HG03558 (cell line): ENCODE results near the gene OBSCN.

Experiments used
- ATAC-seq: cut with Tn5 transposase; IDR thresholded peaks from one replicate; pipeline ENCODE4 v1.9.1; 2021; ENCODE audit warnings: moderate number of reproducible peaks; ENCODE audit not compliant: unreplicated experiment; ENCODE audit errors: extremely low read depth

Gene OBSCN

DNA sequence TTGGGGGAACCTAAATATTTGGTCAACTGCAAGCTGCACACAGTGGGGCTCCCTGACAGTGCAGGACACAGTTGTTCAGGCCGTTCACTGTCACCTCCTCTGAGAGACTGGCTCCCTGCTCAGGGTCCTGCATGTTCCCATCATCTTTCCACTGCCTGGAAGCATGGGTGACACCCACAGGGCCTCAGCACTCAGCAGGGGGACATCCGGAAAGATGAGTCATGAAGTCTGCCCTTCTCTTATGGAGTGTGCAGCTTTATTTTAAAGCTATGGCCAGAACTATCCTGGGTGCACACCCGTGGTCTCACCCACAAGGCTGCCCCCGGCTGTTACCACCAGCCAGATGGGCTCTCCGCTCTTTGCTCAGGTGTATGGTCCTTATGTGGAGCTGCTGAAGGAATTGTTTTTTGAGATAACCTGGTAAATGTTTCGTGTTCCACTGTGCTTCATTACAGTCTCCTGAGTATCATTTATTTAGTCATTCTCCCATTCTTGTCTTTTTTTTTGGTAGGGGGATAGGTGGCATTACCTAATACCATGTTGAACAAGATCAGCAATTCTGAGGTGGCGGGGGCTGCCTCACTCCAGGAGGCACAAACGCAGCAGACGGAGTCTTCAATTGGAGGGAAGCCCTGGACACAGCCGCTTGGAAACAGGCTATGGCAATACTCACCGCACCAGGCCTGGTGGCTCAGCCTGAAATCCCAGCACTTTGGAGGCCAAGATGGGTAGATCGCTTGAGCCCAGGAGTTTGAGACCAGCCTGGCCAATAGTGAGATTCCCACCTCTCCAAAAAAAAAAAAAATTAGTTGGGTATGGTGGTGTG lies 184.5 kb downstream of the OBSCN start:
- ATAC-seq = no peak

DNA sequence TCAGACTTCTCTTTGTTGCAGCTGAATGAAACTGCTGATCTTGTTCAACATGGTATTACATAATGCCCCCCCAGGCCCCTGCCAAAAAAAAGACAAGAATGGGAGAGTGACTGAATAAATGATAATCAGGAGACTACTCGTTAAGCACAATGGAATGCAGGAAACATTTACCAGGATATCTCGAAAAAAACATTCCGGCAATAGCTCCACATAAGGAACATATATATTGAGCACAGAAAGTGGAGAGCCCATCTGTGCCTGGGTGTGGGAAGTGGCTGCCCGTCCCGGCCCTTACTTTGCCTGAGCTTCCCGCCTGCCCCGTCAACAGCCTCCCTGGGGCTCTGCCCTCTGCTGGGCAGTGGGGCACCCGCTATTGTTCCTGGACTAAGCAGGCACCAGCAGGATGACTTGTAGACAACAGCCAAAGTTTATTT lies 185.4 kb downstream of the OBSCN start:
- no peak for ATAC-seq

DNA sequence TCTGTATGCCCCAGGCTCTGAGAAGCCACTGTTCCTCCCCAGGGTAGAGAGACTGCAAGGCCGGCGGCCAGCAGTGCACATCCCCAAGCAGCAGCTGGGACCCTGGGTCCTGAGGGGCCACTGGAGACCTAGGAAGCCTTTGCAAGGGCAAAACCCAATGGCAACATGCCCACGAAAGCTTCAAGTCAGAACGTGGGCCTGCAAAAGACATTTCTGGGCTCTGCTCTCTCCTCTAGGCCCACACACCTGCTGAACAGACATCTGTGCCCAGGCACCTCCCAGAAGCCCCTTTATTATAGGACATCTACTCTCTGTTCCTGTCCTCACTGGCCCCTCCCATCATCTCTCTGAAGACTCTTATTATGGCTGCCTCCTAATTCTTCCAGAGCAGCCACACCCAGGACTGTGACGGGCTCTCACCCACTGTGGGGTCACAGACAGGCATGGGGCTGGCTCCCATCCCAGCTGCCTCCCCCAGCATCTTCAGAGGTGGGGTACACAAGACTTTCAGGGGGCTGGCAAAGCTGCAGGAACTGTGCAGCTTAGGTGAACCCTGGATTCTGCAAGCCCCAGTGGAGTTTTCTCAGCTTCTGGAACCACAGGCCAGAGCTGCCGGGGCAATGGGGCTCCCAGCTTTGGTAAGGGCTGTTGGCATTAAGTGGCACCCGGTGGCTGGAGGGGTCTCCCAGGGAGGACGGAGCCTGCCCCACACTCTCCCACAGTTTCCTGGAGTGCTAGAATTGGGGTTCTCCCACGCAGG lies 186.1 kb downstream of the OBSCN start:
- no peak for ATAC-seq

DNA sequence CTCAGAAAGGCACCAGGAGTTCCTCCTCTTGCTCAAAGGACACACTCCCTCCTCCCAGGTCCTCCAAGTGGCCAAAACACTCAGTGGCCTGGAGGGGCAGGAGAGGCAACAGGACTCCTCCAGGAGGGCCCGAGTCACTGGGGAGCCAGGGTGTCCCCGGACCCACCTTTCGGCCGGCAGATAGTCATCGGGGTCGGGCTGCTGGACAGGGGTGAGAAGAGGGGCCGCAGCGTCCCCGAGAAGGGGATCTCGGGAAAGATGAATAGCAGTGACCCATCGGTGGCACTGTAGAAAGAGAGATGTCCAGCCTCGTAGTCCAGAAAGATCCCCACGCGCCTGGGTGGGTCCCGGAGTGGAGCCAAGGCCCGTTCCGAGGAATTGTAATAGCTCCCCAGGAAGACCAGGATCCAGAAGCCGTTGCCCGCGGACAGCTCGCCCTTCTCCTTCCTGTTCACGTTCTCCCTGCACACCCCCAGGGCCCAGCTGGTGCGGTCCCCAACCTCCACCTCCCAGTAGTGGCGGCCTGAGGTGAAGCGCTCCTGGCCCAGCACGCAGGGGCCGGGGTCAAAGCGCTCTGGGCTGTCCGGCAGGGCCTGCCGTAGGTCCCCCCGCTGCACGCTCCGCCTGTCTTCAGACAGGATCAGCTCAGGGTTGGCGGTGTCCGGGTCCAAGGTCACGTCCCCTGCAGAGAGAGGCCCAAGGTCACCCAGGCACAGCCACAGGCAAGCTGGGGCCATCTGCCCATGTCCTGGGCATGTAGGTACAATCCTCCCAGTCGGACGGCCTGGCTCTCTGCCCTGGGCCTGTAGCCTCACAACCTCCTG lies 186.9 kb downstream of the OBSCN start:
- ATAC-seq = no peak

DNA sequence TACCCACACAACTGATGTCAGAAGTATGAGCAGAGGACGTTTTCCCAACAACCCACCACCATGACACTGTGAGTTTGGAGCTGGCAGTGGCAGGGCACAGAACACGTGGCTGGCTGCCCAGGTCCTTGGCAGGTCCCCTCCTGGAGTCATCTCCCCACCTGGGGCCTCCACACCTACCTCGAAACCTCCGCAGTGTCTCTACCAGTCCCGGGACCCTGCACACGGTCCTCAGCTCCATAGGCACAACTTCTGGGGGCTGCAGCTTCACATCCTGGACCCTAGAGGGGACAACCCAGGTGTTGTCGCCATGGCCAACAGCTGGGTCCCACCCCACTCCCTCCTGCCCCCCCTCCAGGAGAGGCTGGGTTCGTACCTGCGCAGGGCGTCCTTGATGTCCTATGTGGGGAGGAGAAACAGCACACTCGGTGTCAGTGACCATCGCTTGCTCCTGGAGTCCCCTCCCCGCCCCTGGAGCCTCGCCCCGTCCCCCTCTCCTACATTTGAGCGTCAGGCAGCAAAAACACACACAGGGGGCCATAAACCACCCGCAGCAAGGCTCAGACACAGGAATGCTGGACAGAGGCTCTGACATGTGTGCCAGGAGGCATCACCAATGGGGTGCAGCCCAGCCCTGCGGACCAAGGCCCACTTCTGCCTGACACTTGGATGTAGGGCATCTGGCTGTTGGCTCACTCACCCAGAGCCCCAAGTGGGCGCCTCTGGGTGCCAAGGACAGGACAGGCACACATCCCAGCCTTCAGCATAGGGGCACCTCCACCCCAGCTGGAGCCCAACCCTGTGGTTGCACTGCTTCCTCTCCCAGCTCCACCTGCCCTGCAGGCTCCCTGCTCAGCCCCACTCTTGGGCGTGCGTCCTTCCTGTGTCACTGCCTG lies 189.2 kb downstream of the OBSCN start:
- no peak for ATAC-seq

DNA sequence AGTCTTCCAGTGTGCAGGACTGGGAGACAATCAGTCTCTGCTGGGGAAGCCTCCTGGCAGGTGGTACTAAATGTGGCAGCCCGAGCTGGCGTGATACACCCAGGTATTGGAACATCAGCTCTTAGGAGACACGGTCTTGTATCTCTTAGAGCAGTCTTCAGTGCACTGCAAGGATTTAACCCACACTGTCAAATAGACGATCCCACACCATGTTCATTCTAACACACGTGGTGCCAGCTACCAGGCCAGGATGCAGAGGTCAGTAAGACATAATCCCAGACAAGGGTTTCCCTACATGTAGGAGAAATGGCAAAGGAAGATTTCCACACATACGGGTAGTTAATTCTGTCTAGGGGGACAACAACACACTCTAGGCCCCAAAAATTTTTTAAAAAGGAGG lies 190.1 kb downstream of the OBSCN start:
- no peak for ATAC-seq

DNA sequence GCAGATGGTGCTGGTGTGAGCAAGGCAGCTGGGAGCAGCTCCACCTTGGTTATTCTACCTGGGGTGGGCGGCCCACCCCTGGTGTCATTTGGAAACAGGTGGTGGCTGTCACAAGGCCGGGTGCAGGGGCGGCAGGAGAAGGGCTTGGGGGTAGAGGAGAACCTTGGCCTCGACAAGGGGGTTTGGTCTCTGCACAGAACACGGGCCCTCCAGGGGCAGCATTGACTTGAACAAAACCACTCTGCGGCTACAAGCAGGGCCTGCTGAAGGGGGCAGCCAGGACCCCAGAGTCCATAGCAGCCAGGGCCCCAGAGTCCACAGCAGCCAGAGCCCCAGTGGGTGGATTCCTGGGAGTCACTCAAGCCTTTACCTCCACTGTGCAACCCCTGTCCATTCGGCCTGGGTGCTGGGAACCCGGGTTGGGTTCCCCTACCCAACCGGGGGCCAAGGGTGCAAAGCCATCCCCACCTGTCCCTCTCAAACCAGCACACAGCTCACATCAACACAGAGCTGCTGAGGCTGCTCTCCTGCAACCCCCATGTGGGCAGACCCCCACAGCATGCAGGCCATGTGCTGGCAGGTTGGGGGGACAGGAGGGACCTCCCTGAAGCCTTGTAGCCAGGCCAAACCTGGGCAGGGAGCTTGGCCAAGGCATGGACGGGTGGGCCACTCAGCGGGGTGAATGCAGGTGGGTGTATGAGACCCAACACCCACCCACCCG lies 191.1 kb downstream of the OBSCN start:
- ATAC-seq = no peak

DNA sequence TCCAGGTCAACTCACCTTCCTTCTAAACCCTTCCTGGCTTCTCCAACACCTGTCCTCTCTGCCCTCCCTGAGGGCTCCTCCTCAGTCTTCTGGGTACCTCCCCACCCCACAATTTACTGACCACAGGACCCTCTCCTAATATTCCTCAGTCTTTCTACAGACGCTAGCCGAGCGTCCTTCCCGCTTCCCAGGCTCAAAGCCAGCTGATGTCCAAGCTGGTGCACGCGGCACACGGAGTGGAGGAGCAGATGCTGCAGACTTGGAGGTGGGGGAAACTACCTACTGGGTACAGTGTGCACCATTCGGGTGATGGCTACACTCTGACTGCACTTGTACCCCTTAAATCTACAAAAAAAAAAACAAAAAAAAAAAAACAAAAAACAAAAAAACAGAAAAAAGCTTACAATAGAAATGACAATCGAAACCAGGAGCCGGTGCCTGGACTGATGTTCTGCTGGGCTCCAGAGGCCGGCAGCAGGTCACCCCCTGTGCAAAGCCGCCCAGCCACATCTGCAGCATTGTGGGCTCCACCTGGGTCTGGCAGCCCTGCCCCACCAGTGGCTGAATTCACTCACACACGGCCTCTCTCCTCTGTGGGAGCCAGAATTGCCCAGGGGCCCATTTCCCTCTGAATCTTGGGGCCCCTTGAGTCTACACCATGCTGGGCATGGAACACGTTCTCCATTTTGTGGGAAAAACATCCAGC lies 191.8 kb downstream of the OBSCN start:
- ATAC-seq = no peak

DNA sequence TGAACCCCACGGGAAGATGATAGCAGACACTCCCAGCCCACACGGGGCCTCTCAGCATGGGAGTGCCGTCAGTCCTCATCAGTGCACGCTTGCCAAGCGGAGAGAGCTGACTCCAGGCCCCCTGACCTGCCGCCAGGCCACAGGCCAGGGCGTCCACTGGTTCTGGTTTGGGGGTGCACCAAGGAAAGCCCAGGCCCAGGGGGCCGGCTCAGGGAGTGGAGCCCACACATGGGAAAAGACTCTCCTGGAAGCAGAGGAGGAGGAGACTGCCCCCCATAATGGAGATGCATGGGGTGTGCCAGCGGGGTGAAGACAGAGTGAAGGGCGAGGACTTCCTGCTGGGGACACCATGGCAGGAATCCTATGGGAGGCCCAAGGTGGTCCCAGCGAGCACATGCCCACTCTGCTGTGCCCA lies 192.4 kb downstream of the OBSCN start:
- ATAC-seq = no peak

DNA sequence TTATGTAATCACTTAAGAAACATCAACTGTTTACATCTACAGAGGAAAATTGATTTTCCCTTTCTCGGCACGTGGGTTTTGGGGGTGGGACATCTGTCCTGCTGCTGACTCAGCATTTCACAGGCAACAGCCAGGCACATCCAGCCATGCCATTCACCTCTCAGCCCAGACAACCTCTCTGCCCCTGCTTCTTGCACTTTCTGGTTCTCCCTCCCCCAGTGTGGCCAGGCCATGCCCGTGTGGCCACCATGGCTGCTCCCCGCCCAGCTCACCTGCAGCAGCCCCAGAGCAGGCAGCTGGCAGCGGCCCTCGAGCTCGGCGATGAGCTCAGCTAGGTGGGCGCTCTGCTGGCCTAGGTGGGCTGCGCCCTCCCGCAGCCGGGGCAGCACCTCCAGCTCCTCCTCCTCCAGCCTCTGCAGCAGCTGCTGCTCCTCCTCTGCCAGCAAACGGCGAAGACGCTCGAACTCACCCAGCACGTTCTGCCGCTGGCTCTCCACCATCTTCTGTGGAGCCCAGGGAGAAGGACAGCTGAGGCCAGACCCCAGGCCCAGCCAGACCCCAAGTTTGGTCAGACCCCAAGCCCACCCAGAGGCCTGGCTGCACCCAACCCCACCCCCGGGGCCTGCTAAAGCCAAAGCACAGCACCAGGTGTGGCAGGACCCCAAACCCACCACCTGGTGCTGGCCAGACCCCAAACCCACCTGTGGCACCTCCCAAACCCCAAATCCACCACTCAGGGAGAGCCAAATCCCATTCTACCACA lies 193.0 kb downstream of the OBSCN start:
- ATAC-seq = no peak

DNA sequence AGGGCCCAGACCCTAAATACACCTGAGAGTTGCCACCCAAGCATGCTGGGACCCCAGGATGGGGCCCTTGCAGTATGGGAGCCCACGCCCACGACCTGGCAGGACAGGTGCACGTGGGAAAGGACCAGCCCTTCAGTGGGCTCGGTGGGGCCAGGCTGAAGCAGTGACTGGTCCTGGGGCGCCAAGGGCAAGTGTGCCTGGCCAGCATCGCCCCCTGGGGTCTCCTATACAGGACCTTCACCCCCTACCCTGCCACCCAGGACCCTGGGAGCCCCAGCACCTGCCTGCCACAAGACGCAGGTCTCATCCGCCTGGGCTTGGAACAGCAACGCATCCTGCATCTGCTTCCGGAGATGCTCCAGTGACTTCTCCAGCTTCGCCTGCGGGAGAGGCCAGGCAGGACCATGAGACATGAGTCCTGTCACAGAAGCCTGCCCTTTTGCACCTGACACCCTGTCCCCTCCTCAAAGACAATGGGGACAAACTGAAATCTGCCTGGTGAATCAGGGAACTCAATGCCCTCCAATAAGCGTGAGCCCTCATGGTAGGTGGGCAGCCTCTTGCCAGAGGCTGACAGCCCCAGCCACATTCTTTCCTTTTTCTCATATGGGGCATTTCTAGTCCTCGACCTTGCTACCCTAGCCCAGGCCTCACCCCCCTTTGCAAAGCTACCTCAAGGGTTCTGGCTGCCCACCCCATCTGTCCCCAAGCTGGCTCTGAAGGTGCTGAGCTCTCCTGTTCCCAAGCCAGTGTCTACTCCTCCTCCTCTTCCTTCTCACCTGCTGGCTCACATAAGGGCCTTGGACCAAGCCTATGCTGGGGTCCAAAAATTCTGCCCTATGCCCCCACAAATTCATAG lies 194.2 kb downstream of the OBSCN start:
- no peak for ATAC-seq

DNA sequence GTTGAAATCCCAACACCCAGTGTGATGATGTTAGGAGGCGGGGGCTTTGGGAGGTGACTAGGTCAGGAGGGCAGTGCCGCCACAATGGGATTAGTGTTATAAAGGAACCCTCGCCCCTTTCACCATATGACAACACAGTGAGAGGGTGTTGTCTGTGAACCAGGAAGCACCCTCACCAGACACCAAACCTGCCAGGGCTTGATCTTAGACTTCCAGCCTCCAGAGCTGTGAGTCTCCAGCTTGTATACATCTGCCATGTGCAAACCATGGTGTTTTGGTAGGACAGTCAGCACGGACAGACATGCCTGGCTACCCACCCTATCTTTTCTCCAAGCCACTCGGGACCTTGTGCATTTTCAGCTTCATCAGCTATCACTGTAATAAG lies 194.8 kb downstream of the OBSCN start:
- ATAC-seq = no peak

DNA sequence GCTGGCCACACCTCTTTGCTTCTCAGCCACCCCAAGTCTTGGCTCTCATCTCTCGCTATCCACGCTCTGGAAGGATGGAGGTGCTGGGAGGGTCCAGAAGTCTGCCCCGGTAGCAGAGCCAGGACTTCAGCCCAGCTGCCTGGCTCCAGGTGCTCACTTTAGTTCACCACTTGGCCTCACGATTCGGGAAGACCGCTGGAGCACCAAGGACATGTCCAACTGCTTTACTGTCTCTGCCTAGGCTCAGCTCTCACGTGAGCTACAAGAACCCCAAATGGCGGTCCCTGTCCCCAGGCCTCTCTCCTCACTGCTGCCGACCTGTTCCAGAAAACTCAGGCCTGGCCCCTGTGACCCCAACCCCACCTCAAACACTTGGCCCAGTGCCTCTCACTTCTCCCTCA lies 195.4 kb downstream of the OBSCN start:
- ATAC-seq = no peak

DNA sequence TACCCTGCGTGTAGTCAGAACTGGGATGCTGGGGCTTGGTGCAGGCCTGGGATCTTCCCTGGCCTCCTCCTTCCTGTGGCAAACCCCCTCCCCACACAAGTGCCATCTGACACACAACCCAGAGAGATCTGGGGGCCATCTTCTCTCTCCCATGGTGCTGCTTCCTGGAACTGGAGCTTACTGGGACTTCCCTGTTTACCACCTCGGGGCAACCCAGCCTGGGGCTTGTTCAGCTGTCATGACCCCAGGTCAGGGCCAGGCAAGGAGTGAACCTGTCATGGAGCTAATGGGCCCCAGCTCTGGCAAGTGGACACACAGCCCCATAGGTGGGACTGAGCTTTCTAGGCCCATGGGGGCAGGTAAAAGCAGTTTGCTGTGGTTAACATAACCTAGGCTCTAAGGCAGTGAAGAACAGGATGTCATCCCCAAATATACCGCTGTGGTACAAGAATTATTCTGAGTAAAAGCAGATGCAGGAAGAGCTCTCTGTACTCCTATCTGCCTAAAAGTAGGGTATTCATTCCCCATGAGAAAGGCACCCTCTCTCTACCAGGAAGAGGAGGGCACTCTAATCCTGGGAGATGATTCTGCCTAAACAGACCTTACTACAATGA lies 196.4 kb downstream of the OBSCN start:
- ATAC-seq = no peak

DNA sequence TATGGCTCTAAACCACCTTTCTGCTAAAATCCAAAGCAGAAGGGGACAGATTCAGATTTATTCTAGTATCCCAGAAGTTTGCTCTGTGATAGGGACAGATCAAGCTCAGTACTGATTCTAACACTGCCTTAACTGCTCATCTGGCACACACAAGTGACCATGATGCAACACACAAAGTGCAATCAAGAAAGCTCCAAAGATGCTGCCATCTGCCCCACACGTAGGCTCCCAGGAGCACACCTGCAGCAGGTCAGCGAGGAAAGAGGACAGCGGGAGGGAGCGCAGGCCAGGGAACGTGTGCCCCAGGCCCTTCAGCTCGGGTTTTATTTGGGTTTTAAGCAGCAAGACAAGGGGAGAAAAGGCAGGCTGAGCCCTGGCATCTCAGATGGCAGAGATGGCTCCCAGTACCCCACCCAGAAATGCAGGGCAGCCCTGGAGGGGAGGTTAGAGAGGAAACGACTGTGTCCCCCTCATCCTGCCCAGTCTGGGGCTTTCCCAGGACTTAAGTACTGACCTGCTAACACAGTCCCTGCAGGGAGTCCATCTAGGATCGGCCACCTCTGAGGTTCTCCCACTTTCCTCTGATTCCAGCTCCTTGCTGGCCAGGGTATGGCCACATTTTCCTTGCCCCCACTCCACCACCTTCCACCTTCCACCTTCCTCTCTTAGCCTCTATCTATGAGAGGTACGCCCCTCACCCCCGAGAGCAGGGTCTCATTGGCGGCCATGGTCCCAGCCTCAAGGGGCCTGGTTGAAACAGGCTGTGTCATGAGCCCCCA lies 197.5 kb downstream of the OBSCN start:
- no peak for ATAC-seq

DNA sequence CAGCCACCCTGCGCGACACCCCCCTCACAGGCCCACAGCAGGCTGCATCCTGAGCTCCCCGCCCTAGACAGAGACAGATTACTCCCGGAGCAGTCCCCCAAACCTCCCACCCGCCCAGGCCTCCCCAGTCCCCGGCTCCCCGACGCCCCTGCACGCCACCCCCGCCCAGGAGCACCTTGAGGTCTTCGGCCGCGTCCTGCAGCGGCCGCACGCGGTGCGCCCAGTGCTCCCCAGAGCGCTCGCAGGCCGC lies 198.1 kb downstream of the OBSCN start:
- no peak for ATAC-seq
